GM23338 (cell line): ENCODE measurements around the gene STAT3. TPM values are rescaled to one million over a fixed set of nuclear protein-coding genes. Genes with fewer than 3 reads are reported as not detected.

ENCODE experiments used
- ATAC-seq: fragments of 200-7000 bp; cut with Tn5 transposase; 3 replicates; pipeline ENCODE4 v1.9.1; 2020
- DNase-seq: peaks from one replicate; pipeline ENCODE4 v3.0.0-alpha.2; 2015; ENCODE audit warnings: low spot score
- H2AFZ ChIP-seq: fragments of 200-600 bp; sonication (generic); 2 replicates; pipeline ENCODE4 v1.8.0; 2016; ENCODE audit warnings: antibody characterized with exemption, mild to moderate bottlenecking, moderate library complexity
- H3F3A ChIP-seq: fragments of 200-600 bp; sonication (generic); replicated peaks from 2 replicates; pipeline ENCODE4 v1.8.0; 2017; ENCODE audit warnings: antibody characterized with exemption, mixed run types, low read depth
- H3K27ac ChIP-seq: fragments of 200-600 bp; sonication (generic); 2 replicates; pipeline ENCODE4 v1.6.1; 2016; ENCODE audit warnings: low read depth
- H3K27me3 ChIP-seq: fragments of 200-600 bp; sonication (generic); 2 replicates; pipeline ENCODE4 v1.8.0; 2016; ENCODE audit warnings: mild to moderate bottlenecking, mixed run types, moderate library complexity; ENCODE audit not compliant: insufficient read depth
- H3K36me3 ChIP-seq: fragments of 200-600 bp; sonication (generic); 2 replicates; pipeline ENCODE4 v1.8.0; 2016; ENCODE audit warnings: mild to moderate bottlenecking; ENCODE audit not compliant: insufficient read depth
- H3K4me1 ChIP-seq: fragments of 200-600 bp; sonication (generic); 2 replicates; pipeline ENCODE4 v1.8.0; 2016; ENCODE audit warnings: mild to moderate bottlenecking, moderate library complexity; ENCODE audit not compliant: insufficient read depth
- H3K4me2 ChIP-seq: fragments of 200-600 bp; sonication (generic); 2 replicates; pipeline ENCODE4 v1.7.1; 2017; ENCODE audit warnings: mixed run types
- H3K4me3 ChIP-seq: fragments of 200-600 bp; sonication (generic); 2 replicates; pipeline ENCODE4 v1.6.1; 2016; ENCODE audit warnings: mixed run types
- H3K79me2 ChIP-seq: fragments of 200-600 bp; sonication (generic); replicated peaks from 2 replicates; pipeline ENCODE4 v1.8.0; 2017; ENCODE audit warnings: mild to moderate bottlenecking; ENCODE audit not compliant: insufficient read depth
- H3K9me2 ChIP-seq: fragments of 200-600 bp; sonication (generic); 2 replicates; pipeline ENCODE4 v1.8.0; 2017; ENCODE audit not compliant: insufficient read depth
- H4K20me1 ChIP-seq: fragments of 200-600 bp; sonication (generic); replicated peaks from 2 replicates; pipeline ENCODE4 v1.8.0; 2017; ENCODE audit warnings: mild to moderate bottlenecking; ENCODE audit not compliant: insufficient read depth
- H3K27ac Mint-ChIP-seq: 2 replicates; pipeline ENCODE4 v1.8.0; 2020; ENCODE audit warnings: inconsistent platforms, mild to moderate bottlenecking, moderate library complexity, mixed read lengths
- H3K27me3 Mint-ChIP-seq: 3 replicates; pipeline ENCODE4 v1.8.0; 2022; ENCODE audit warnings: low read depth, mild to moderate bottlenecking, moderate library complexity, mixed read lengths, inconsistent platforms; ENCODE audit not compliant: insufficient read depth, poor library complexity
- H3K36me3 Mint-ChIP-seq: 3 replicates; pipeline ENCODE4 v1.8.0; 2021; ENCODE audit warnings: low read depth, mild to moderate bottlenecking, inconsistent platforms, moderate library complexity, mixed read lengths
- H3K4me1 Mint-ChIP-seq: 3 replicates; pipeline ENCODE4 v1.8.0; 2020; ENCODE audit warnings: mild to moderate bottlenecking, inconsistent platforms, mixed read lengths
- H3K4me3 Mint-ChIP-seq: 3 replicates; pipeline ENCODE4 v1.8.0; 2021; ENCODE audit warnings: moderate library complexity, mild to moderate bottlenecking, inconsistent platforms, mixed read lengths
- H3K9me3 Mint-ChIP-seq: 3 replicates; pipeline ENCODE4 v1.8.0; 2020; ENCODE audit warnings: moderate library complexity, mild to moderate bottlenecking, inconsistent platforms, mixed read lengths
- CREB1 ChIP-seq: fragments of 250-450 bp; sonication (Bioruptor Pico); IDR thresholded peaks from 2 replicates; pipeline ENCODE4 v1.5.0; 2020; ENCODE audit warnings: low read depth, mild to moderate bottlenecking, moderate library complexity
- CTCF ChIP-seq, 2 experiments: fragments of 200-600 bp in 1 of 2; sonication (generic) in 1 of 2; conservative IDR thresholded peaks; 2 replicates each; pipeline versions ENCODE4 v1.5.1 to v1.6.1; 2016 to 2017; ENCODE audit warnings: antibody characterized with exemption in 2 of 2, low read depth in 2 of 2, mild to moderate bottlenecking in 2 of 2, moderate library complexity in 1 of 2
- ETS1 ChIP-seq: IDR thresholded peaks from 2 replicates; pipeline ENCODE4 v1.6.1; 2016; ENCODE audit warnings: antibody characterized with exemption
- EZH2 ChIP-seq: fragments of 200-600 bp; sonication (generic); IDR thresholded peaks from one replicate; pipeline ENCODE4 v1.8.0; 2017; ENCODE audit warnings: antibody characterized with exemption, mild to moderate bottlenecking, low read depth; ENCODE audit not compliant: unreplicated experiment
- JUNB ChIP-seq: IDR thresholded peaks from one replicate; pipeline ENCODE4 v1.6.1; 2016; ENCODE audit warnings: antibody characterized with exemption; ENCODE audit not compliant: unreplicated experiment
- NANOG ChIP-seq: IDR thresholded peaks from 2 replicates; pipeline ENCODE4 v1.6.1; 2016; ENCODE audit warnings: antibody characterized with exemption, borderline replicate concordance
- REST ChIP-seq: IDR thresholded peaks from one replicate; pipeline ENCODE4 v1.6.1; 2018; ENCODE audit warnings: antibody characterized with exemption; ENCODE audit not compliant: unreplicated experiment
- STAT1 ChIP-seq: IDR thresholded peaks from one replicate; pipeline ENCODE4 v1.6.1; 2016; ENCODE audit warnings: antibody characterized with exemption; ENCODE audit not compliant: unreplicated experiment
- ZNF114 ChIP-seq: fragments of 250-450 bp; sonication (Bioruptor Pico); IDR thresholded peaks from 2 replicates; pipeline ENCODE4 v1.5.0; 2020; ENCODE audit warnings: mild to moderate bottlenecking, moderate library complexity
- ZNF462 ChIP-seq: fragments of 250-450 bp; sonication (Bioruptor Pico); IDR thresholded peaks from 2 replicates; pipeline ENCODE4 v1.5.0; 2020; ENCODE audit warnings: mild to moderate bottlenecking, moderate library complexity
- polyA plus RNA-seq: library from polyadenylated mRNA; unstranded; fragments of >200 nt; fragmentation: Nextera tagmentation; extraction: Ambion mirVana; gene quantifications from 2 replicates; pipeline ENCODE4 v1.2.1, GENCODE V29; 2016
- total RNA-seq: library from RNA; depleted of rRNA; stranded (reverse); fragments of >200 nt; shearing (Covaris generic); gene quantifications from 2 replicates; pipeline ENCODE4 v1.2.3, GENCODE V29; 2014

The STAT3 gene
- total and polyA plus RNA-seq, 2 experiments from 2014 or later: 49.5 to 78.0 TPM

GRCh38 chr17:42271006-42271778 is 117.0 kb downstream of the STAT3 start (continued):
- no peak for TF ChIP-seq ZNF462 (CRISPR knock-in tag)

GRCh38 chr17:42270596-42270995 is 117.6 kb downstream of the STAT3 start:
- Histone ChIP-seq H3K27me3 (no peaks in the 10 kb centered on the region), H3F3A (0 out of 2 replicates have a peak, but pooled peaks cover 4% of the 10 kb centered on the region), H3K4me3 (no peak overlapping the region), H2AFZ (no peak overlapping the region), H3K27ac (no peak overlapping the region), H4K20me1 (peaks cover 5% of the 10 kb centered on the region; the same call in 1 of the 2 replicates), H3K4me2 (no peak overlapping the region), H3K4me1 (peaks cover 46% of the 10 kb centered on the region), H3K9me2 (no peaks in the 10 kb centered on the region), H3K36me3 (no peaks in the 10 kb centered on the region), H3K79me2 (peaks cover 97% of the 10 kb centered on the region)
- H3K27ac Mint-ChIP-seq: no peak overlapping the region
- H3K9me3 Mint-ChIP-seq: no peaks in the 10 kb centered on the region
- ATAC-seq (no peak), DNase-seq (no peak)
- peaks cover 45% of the 10 kb centered on the region for H3K4me1 Mint-ChIP-seq
- H3K36me3 Mint-ChIP-seq: no peaks in the 10 kb centered on the region; the same call in 2 of the 3 replicates
- H3K4me3 Mint-ChIP-seq: no peak overlapping the region
- H3K27me3 Mint-ChIP-seq: peaks cover 3% of the 10 kb centered on the region
- no peak for TF ChIP-seq REST
- TF ChIP-seq NANOG: no peak
- no peak for TF ChIP-seq CTCF (conservative IDR thresholded peaks at IDR 0.05; ENCODE audit: low read depth in 2 of 2)
- TF ChIP-seq JUNB: no peak
- TF ChIP-seq ETS1: no peak
- TF ChIP-seq EZH2: no peak
- no peak for TF ChIP-seq CREB1
- no peak for TF ChIP-seq STAT1
- no peak for TF ChIP-seq ZNF114 (CRISPR knock-in tag)
